DMS114 treated with DMSO at 0.1 percent for 48 hours (cell line): ENCODE data around the gene SS18.

Experiments
- DNase-seq: peaks from one replicate; lab custom pipeline; 2025; ENCODE audit not compliant: unreplicated experiment; lab: John Stamatoyannopoulos, UW

Gene SS18

DNA sequence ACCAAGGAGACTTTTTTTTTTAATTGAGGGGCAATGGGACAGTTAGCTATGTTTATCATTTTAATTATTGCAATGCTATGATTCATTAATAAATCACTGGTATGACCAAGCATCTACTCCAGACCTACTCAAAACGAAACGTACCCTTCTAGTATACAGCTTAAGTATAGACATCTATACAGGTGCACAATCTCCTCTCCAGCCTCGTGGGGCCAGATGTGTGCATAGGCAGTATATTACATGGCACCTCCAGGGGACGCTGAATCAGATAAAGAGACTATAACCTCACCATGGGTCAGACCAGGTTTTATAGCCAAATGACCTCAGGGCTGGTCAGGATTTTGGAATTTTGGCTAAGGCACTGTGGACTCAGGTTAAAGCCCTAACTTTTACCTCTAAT lies 86.6 kb downstream of the SS18 start:
- DNase-seq = no peak

DNA sequence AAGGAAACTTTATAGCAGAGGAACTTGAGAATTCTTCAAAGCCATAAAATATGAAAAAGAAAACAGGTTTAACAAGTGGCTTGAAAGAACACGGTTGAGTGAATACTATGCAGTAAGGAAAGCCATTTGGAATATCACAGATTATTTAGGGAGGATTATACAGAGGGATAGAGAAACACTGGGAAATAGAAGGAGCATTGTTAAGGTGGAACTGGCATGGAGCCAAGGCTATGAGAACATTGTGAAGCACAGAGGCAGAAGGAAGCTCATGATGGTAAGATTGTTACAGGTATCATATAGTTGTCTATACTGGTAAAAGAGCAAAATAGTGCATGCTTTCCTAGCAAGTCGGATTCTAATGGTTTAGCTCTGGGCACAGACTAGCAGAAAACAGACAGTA lies 87.1 kb downstream of the SS18 start:
- DNase-seq = no peak

DNA sequence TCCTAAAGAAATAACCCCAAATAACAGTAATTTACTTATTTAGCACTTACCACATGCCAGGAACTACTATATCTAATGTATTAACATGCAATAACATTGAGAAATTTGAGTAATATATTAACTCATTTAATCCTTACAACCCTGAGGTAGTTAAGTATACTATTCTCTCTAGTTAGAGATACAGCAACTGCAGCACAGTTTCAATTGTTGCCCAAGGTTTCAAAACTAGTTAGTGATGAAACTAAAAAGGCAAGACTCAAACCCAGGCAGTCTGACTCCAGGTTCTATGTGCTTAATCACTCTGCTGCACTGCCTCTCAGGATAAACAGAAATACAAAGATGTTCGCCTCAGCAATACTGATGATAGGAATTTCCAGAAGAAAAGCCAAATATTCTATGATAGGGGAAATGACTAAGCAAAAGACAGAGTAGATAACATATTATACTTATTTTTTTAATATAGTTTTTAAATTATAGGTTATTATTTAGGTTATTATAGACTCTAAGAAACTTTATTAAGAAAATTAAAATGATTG lies 88.0 kb downstream of the SS18 start:
- no peak for DNase-seq

DNA sequence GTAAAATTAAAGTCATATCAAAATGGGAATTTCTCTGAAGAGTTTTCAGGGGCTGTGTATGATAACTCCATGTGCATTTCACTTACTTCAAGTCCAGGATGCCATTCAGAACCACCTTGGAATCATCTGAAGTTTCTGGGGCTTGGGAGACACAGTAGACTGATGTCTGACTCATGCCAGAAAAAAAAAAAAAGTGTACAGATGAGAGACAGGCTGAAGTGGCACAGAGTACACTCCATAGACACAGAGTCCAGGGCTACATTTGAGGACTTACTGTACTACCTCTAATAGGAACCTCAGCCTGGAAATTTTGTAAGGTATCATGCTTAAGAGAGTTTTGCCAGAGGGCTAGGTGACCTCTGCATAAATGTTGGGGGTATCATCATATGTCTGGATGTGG lies 92.0 kb downstream of the SS18 start:
- no peak for DNase-seq

DNA sequence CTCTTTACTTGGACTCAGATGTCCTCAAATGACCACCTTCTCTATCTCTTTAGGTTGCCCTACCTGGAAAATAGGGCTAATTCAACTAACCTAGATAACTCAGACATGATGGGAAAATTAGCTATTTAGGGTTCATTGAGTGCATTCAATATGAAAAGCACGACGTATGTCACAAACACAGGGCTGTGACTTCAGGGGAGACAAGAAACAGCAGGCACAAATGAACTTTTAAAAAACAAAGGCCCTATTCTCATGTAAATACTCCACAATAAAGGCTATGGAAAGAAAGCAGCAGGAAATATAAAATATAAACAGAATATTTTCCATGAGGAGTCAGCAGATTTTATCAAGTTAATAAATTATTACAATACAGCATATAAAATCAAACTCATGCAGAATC lies 97.8 kb downstream of the SS18 start:
- no peak for DNase-seq

DNA sequence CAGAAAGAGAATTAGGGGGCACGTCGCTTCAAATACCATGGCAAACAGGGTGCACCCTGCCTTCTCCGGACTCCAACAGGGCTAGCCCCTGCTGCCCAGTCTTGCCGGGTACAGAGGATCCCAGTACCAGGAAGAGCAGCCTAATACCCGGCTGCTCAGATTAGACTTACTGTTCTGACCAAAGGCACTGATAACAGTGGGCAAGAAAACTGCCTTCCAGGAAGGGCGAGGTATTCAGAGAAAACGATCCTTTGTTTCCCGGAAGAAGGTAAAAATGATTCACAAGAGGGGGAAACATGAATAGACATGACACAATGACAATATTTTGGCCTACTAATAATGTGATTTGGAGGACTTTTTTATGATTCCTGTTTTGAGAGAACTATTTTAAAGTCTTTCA lies 99.9 kb downstream of the SS18 start:
- no peak for DNase-seq

DNA sequence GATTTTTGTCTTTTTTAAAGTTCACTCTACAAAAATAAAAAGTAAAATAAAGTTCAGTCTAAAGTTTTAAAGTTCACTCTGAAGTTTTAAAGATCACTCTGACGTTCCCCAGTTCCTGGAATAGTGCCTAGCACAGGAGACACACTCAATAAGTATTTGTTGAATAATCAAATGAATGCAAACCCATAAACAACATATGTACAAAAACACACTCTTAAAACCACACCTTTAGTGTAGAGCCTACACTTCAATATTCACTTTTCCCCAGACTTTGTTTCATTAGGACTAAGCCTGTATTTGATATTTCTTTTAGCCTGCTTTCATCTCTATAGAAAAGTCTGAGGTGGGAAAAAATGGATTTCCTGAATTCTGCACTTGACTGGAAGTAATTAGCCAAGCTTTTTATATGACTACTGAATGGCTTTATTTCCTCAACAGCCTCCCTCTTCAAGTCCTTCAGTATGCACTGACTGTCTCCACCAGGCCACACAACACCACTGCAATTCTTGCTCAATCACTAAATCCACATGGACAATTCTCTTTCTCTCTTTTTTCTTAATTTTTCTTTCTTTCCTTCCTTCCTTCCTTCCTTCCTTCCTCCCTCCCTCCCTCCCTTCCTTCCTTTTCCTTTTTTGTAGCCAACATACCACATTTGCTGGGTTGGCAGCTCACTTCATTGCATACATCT lies 104.6 kb downstream of the SS18 start:
- DNase-seq = no peak

DNA sequence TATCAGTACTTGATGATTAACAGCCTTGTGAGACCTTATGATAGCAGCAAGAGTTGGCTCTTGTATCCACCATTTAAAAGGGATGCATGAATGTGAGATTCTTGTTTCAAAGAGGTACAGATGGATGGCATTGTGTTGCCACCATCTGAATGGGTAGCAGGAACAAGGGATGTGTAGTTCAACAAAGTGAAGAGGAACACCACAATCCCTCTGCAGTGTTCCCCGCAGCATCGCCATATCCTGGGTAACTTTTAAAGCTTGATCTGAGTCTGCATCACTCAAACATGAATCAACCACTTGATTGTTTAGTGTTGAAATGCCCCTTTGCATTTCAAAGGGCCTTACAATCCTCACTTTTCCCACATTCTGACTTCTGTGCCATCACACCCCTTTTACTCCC lies 106.7 kb downstream of the SS18 start:
- DNase-seq = no peak

DNA sequence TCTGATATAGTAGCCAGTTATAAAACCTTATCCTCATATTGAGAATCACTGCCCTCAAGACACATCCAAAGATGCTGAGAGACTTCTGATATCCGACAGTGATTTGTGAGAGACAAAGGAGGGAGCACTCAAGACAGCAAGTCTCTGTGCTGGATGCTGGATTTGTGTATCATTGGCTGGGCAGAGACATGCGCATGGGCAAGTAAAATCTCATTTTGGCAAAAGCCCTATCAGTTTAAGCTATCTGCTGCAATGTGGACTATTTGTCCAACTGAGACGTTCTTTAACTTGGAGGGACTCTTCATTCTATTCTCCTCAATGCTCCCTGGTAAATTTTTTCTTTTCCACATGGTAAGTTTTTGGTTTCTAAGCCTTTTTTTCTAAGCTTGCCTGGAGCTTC lies 107.5 kb downstream of the SS18 start:
- DNase-seq = no peak

DNA sequence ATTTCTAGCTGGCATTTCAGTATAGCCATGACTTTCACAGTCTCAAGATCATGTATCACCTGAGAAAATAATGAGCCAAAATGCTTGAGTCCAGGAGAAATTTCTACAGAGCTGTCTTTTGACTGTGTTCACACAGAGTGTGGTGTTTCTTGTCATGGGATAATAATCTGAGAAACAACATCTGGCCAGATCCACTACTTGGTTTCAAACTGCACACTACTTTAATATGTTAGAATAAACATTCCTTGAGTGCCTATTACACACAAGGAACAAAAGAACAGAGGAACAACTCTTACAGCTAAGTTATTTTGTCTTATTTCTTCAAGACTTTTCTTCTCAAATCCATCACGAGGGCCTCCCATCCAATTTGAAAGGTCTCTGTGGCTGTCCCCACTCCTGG lies 108.3 kb downstream of the SS18 start:
- no peak for DNase-seq

DNA sequence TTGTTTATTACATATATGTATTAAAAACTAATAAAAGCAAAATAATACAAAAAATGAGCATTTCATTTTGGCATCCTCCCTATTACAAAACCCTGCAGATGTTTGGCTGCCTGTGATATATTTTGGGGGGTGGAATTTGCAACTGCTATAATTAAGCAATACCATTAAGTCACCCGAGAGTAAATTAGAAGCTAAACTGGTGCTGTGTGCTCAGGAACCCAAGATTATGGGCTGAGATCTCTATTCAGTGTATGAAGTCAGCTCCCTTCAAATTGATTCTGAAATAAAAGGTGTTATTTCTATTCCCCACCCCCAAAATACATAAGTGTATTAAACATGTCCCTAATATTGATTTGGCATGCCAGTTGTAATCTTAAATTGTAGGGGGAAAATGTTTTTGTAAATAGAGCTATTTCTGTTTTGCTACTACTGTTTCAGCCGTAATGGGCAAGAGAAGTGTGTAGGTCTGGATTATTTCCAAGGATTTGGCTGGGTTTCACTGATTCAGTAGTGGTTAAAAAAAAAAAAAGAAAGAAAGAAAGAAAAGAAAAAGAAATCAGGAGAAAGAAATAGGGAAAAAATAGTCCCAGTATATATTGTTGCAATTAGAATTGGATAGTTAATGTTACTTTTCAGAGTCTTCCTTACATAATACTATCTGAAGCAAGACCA lies 110.9 kb downstream of the SS18 start:
- no peak for DNase-seq

DNA sequence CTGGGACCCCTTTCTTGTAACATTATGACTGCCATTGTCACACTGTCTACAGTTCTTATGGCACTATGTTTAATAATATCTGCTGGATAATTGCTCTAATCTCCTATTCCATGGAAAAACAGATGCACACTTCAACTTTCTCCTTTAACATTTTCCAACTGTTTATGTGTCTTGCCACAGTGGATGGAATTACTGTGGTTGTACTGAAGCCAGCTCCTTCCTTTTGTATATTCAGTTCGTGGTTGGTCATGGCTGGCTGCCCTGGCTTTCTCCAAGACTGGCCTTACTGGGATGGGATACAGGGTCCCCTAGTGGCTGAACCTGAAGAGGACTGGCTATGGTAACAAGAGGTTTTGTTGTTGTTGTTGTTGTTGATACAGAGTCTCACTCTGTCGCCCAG lies 113.9 kb downstream of the SS18 start:
- DNase-seq = no peak

DNA sequence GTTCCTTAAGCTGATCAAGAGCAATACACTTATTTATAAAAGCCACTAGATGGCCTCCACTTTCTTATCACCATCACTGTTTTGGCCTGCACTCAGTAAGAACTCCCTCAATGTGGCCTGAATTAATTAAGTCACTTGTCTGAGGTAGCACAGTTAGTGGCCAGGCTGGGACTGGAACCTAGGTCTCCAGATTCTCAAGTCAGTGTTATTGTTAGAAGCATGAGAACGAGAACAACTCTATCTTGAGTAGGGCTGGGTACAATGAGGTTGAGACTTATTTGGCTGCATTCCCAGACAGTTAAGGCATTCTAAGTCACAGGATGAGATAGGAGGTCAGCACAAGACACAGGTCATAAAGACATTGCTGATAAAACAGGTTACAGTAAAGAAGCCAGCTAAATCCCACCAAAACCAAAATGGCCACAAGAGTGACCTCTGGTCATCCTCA lies 115.8 kb downstream of the SS18 start:
- no peak for DNase-seq
